Esophagus muscularis mucosa (tissue), 4 donors: Measurements from ENCODE around the gene PSMA3.

Experiments
- CTCF ChIP-seq, 3 experiments: fragments of 200-600 bp in 2 of 3; fragments of 450-650 bp in 1 of 3; sonication (generic) in 2 of 3; IDR thresholded peaks; one replicate each; pipeline ENCODE4 v1.5.1; 2017 to 2019; ENCODE audit warnings: antibody characterized with exemption in 3 of 3, mild to moderate bottlenecking in 2 of 3, moderate library complexity in 1 of 3
- EP300 ChIP-seq: sonication (generic); formaldehyde crosslinking; IDR thresholded peaks from one replicate; pipeline ENCODE4 v1.6.1; 2017; ENCODE audit warnings: antibody characterized with exemption
- POLR2A ChIP-seq: fragments of 450-650 bp; IDR thresholded peaks from one replicate; pipeline ENCODE4 v1.6.1; 2017; ENCODE audit warnings: antibody characterized with exemption, moderate library complexity, mild to moderate bottlenecking, low read depth
- POLR2AphosphoS5 ChIP-seq, 2 donors: sonication (generic); formaldehyde crosslinking; IDR thresholded peaks; one replicate each; pipeline ENCODE4 v1.6.1; 2017; ENCODE audit warnings: antibody characterized with exemption in 2 of 2

GRCh38 chr14:58285132-58285531 lies 40.5 kb downstream of the PSMA3 start:
- no peak for TF ChIP-seq CTCF (IDR thresholded peaks at IDR 0.05)
- no peak for TF ChIP-seq POLR2A
- TF ChIP-seq POLR2AphosphoS5 (IDR thresholded peaks at IDR 0.05) = no peak
- TF ChIP-seq EP300 = no peak
